HG02678 (cell line): ENCODE data around the gene LAMB3.

ENCODE experiments used
- ATAC-seq: cut with Tn5 transposase; IDR thresholded peaks from one replicate; pipeline ENCODE4 v1.9.1; 2021; ENCODE audit warnings: mild to moderate bottlenecking, moderate library complexity; ENCODE audit not compliant: unreplicated experiment

Gene LAMB3

GRCh38 chr1:209662879-209663327, 10.7 kb upstream of the LAMB3 start:
- ATAC-seq = no peak

- ATAC-seq = no peak
These were observed 8.8 kb upstream of the LAMB3 start for GRCh38 chr1:209661071-209661470.

- ATAC-seq = peak; percentile 88
These were observed 7.7 kb upstream of the LAMB3 start for GRCh38 chr1:209659909-209660308.

GRCh38 chr1:209657918-209658317, 5.7 kb upstream of the LAMB3 start:
- no peak for ATAC-seq

- no peak for ATAC-seq
These were observed 5.1 kb upstream of the LAMB3 start for GRCh38 chr1:209657140-209657879.

GRCh38 chr1:209655411-209656231, 3.4 kb upstream of the LAMB3 start:
- no peak for ATAC-seq

GRCh38 chr1:209653915-209654351, 1.7 kb upstream of the LAMB3 start:
- ATAC-seq = peak; percentile 59

- peak; percentile 33 for ATAC-seq
These were observed 712 bp upstream of the LAMB3 start for GRCh38 chr1:209652873-209653401.

- ATAC-seq = peak; percentile 58
These were observed 1.1 kb downstream of the LAMB3 start for GRCh38 chr1:209651138-209651587.

GRCh38 chr1:209650454-209650853, 1.8 kb downstream of the LAMB3 start:
- ATAC-seq = no peak

- ATAC-seq = no peak
These were observed 3.1 kb downstream of the LAMB3 start for GRCh38 chr1:209648931-209649776.

GRCh38 chr1:209648346-209648745, 3.9 kb downstream of the LAMB3 start:
- ATAC-seq = no peak

GRCh38 chr1:209647156-209647555, 5.1 kb downstream of the LAMB3 start:
- no peak for ATAC-seq

GRCh38 chr1:209646558-209646957, 5.7 kb downstream of the LAMB3 start:
- no peak for ATAC-seq

GRCh38 chr1:209645574-209646452, 6.4 kb downstream of the LAMB3 start:
- no peak for ATAC-seq

GRCh38 chr1:209643285-209644020, 8.8 kb downstream of the LAMB3 start:
- ATAC-seq = no peak

GRCh38 chr1:209642816-209643215, 9.4 kb downstream of the LAMB3 start:
- no peak for ATAC-seq

- no peak for ATAC-seq
These were observed 10.4 kb downstream of the LAMB3 start for GRCh38 chr1:209641832-209642172.

- ATAC-seq = no peak
These were observed 16.4 kb downstream of the LAMB3 start for GRCh38 chr1:209635850-209636249.
